WTC11 (cell line): ENCODE data around the gene C14orf132.

Experiments
- ATF2 ChIP-seq: sonication (generic); formaldehyde crosslinking; IDR thresholded peaks from 2 replicates; pipeline ENCODE4 v1.8.1; 2022; ENCODE audit warnings: low read depth, missing genetic modification reagents, borderline replicate concordance
- CREB1 ChIP-seq: sonication (generic); formaldehyde crosslinking; IDR thresholded peaks from 2 replicates; pipeline ENCODE4 v1.8.0; 2023; ENCODE audit warnings: mild to moderate bottlenecking, missing genetic modification reagents
- CTCF ChIP-seq: fragments of 200-600 bp; IDR thresholded peaks from 2 replicates; pipeline ENCODE4 v1.8.0; 2022; ENCODE audit warnings: antibody characterized with exemption
- ESRRA ChIP-seq: sonication (generic); formaldehyde crosslinking; IDR thresholded peaks from 2 replicates; pipeline ENCODE4 v1.8.1; 2022; ENCODE audit warnings: mild to moderate bottlenecking, missing genetic modification reagents, borderline replicate concordance
- GABPB1 ChIP-seq: sonication (generic); formaldehyde crosslinking; IDR thresholded peaks from 2 replicates; pipeline ENCODE4 v1.8.1; 2023; ENCODE audit warnings: mild to moderate bottlenecking, missing genetic modification reagents
- KAT7 ChIP-seq: sonication (generic); formaldehyde crosslinking; IDR thresholded peaks from 2 replicates; pipeline ENCODE4 v1.8.1; 2023; ENCODE audit warnings: missing genetic modification reagents, mild to moderate bottlenecking, borderline replicate concordance
- MLX ChIP-seq: sonication (generic); formaldehyde crosslinking; IDR thresholded peaks from 2 replicates; pipeline ENCODE4 v1.8.1; 2023; ENCODE audit warnings: mild to moderate bottlenecking, missing genetic modification reagents, moderate library complexity
- MXD4 ChIP-seq: fragments of 250-450 bp; sonication (Bioruptor Pico); IDR thresholded peaks from 2 replicates; pipeline ENCODE4 v1.8.0; 2021; ENCODE audit warnings: mild to moderate bottlenecking, moderate library complexity, borderline replicate concordance
- SP1 ChIP-seq: sonication (generic); formaldehyde crosslinking; conservative IDR thresholded peaks from 2 replicates; pipeline ENCODE4 v1.8.1; 2022; ENCODE audit warnings: missing genetic modification reagents
- TP53 ChIP-seq: sonication (generic); formaldehyde crosslinking; IDR thresholded peaks from 2 replicates; pipeline ENCODE4 v1.8.1; 2023; ENCODE audit warnings: mild to moderate bottlenecking, missing genetic modification reagents
- ZBTB21 ChIP-seq: sonication (generic); formaldehyde crosslinking; IDR thresholded peaks from 2 replicates; pipeline ENCODE4 v1.8.1; 2023; ENCODE audit warnings: mild to moderate bottlenecking, missing genetic modification reagents, borderline replicate concordance
- ZNF416 ChIP-seq: fragments of 250-450 bp; sonication (Bioruptor Pico); IDR thresholded peaks from 2 replicates; pipeline ENCODE4 v1.9.0; 2021; ENCODE audit warnings: mild to moderate bottlenecking, inconsistent platforms

- TF ChIP-seq TP53 (CRISPR knock-in tag) (no peak), SP1 (no peak), ESRRA (CRISPR knock-in tag) (no peak), GABPB1 (CRISPR knock-in tag) (no peak), ZBTB21 (CRISPR knock-in tag) (no peak), CTCF (no peak), CREB1 (no peak), KAT7 (no peak), MXD4 (no peak), ZNF416 (CRISPR knock-in tag) (no peak), MLX (CRISPR knock-in tag) (no peak), ATF2 (no peak)
Observed at GRCh38 chr14:96131836-96132235, 92.7 kb downstream of the C14orf132 start.
